Left ventricle myocardium superior (tissue), 1 donor: ENCODE data around the gene EMC10. TPM values are rescaled to one million over a fixed set of nuclear protein-coding genes. Genes with fewer than 3 reads are reported as not detected.

Experiments
- ATAC-seq: fragments of 200-7000 bp; cut with Tn5 transposase; one replicate; pipeline ENCODE4 v1.9.1; 2020; ENCODE audit warnings: mild to moderate bottlenecking, moderate library complexity
- DNase-seq: peaks from one replicate; pipeline ENCODE4 v3.0.0-alpha.2; 2020
- intact Hi-C: fragments of 100-400 bp; cut with micrococcal nuclease; formaldehyde crosslinking; loops from one replicate; pipeline ENCODE4 v1.11.0; 2022
- total RNA-seq: library from RNA; stranded (reverse); fragmentation: NEBNext Ultra II Directional; extraction: Animal tissue kit (Norgen Biotek cat#: 25700); gene quantifications from one replicate; pipeline ENCODE4 v1.2.1, GENCODE V29; 2021
- donor health status: DM: no; HTN: yes; CAD: no; lungs with severe emphysema.

Gene EMC10
- total RNA-seq, 1 donor from 2014 or later = 79.5 TPM

DNA sequence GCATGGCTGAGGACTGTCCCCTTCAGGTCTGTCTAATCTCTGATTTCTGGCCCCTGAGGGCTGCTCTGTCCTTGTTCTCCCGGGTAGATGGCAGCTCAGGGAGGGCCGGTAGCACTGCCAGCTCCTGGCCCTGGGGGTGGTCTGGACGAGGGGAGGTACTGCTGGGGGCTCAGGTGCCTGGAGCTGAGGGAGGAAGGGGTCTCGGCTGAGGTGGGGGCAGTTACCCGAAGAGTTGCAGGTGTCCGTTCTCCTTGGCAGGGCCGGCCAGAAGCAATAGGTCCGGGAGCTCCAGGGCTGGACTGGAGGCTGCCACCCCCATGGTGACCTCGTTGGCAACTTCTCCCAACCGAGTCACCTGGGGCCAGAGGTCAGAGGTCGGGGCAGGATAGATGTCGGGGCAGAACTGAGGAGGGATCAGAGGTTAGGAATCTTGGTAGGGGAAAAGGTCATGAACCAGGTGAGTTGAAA lies 1.2 kb upstream of the EMC10 start:
- intact Hi-C loops = no loop called here
- no peak for DNase-seq
- ATAC-seq = no peak

GRCh38 chr19:50475736-50476223 lies 527 bp upstream of the EMC10 start:
- intact Hi-C loops = no loop called here
- DNase-seq (no peak), ATAC-seq (no peak)

- DNase-seq = no peak
- intact Hi-C loops = no loop called here
- no peak for ATAC-seq
Observed at GRCh38 chr19:50476907-50477238, 566 bp downstream of the EMC10 start.

DNA sequence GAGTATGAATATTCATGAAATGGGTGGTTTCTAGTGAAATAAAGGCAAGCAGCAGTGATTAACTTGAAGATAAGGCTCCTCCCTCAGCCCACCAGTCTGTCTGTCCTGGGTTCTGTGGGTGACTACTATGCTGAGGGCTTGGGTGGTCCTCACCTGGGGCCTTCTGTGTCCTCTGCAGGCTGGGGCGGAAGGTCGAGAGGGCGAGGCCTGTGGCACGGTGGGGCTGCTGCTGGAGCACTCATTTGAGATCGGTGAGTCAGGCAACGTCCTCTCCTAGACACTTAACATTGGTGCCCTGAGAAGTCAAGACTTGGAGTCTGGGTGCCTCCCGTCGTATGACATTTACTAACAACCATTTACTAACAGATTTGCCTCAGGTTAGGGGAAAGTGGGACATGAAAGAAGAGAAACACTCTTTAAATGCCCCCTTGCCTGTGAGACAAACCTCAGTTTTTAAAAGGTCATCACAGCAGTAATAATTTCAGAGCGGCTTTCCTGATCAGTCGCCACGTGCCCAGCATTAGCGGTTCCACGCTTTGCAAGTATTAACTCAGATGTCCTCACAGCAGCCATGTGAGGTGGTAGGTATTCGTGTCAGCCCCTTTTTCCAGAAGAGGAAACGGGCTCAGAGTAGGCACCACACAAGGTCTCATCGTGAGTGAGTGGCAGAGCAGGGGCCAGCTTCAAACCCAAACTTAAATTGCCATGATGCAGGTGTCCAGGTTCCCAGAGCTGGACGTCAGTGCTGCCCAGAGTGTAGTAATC lies 1.6 kb downstream of the EMC10 start:
- ATAC-seq = no peak
- intact Hi-C loops = no loop called here
- DNase-seq = no peak

- DNase-seq = no peak
- intact Hi-C loops = no loop called here
- ATAC-seq = no peak
Observed at GRCh38 chr19:50478901-50479715, 2.8 kb downstream of the EMC10 start.

GRCh38 chr19:50479761-50480251 lies 3.5 kb downstream of the EMC10 start:
- intact Hi-C loops = no loop called here
- DNase-seq = peak; percentile 20
- no peak for ATAC-seq

DNA sequence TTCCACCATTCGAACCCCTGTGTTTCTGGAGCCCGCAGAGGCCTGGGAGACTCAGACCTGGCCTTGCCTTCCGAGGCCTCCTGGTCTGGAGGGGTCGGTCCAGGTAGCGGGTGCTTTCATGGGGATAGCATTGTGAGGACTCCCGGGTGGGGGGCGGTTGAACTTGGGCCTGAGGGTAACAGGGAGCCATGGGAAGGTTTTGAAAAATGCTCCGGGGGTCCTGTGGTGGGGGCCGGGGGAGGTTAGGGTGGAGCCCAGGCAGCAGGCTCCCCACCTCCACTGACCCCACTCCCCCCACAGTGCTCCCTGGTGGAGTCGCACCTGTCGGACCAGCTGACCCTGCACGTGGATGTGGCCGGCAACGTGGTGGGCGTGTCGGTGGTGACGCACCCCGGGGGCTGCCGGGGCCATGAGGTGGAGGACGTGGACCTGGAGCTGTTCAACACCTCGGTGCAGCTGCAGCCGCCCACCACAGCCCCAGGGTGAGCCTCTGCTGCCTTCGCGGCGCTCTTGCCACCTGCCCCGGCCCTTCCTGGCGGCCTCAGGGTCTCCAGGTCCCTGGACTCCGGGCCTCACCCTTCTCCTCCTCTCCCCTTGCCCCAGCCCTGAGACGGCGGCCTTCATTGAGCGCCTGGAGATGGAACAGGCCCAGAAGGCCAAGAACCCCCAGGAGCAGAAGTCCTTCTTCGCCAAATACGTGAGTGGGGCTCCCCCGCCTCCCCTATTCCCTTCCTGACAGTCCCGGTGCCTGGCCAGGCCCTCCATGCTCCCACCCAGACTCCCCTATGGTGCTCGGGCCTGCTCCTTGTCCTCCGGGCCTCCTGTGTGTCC lies 4.2 kb downstream of the EMC10 start:
- DNase-seq = peak; percentile 21
- ATAC-seq = no peak
- intact Hi-C loops = no loop called here

DNA sequence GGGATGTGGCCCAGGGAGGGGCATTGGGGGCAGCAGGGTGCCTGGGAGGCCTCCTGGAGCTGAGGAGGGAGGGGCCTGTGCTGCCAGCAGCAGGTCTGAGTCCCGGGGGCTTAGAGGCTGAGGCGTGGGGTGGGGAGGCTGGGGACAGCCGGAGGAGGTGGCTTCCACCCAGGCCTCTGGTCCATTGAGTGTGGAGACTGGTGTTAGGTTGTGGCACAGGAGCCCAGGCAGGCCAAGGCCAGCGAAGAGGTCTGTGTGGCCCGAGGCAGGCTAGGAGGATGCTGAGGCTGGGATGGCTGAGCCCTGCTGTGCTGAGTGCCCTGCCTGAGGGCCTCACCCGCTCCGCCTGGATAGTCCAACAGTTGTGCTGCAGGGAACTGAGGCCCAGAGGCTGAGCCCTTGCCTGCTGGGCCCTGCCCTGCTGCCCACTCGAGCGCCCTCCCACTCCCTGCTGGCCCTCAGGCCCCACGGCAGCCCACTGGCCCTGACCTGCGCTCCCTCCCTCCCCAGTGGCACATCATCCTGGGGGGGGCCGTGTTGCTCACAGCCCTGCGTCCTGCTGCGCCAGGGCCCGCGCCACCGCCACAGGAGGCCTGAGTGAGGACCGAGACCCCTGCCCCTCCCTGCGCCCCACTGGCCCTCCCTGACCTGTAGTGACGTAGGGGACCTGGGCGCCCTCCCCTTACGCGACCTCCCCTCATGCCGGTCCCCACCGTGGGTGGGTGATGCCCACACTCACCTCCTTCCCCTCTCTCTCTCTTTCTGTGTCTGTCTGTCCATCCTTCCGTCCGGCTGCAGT lies 5.2 kb downstream of the EMC10 start:
- DNase-seq (peak; percentile 26), ATAC-seq (no peak)
- intact Hi-C loops = no loop called here

GRCh38 chr19:50482271-50482855 lies 6.1 kb downstream of the EMC10 start:
- peak; percentile 29 for DNase-seq
- intact Hi-C loops = no loop called here
- ATAC-seq = no peak

GRCh38 chr19:50482916-50483315 lies 6.6 kb downstream of the EMC10 start:
- DNase-seq (no peak), ATAC-seq (no peak)
- intact Hi-C loops = no loop called here

DNA sequence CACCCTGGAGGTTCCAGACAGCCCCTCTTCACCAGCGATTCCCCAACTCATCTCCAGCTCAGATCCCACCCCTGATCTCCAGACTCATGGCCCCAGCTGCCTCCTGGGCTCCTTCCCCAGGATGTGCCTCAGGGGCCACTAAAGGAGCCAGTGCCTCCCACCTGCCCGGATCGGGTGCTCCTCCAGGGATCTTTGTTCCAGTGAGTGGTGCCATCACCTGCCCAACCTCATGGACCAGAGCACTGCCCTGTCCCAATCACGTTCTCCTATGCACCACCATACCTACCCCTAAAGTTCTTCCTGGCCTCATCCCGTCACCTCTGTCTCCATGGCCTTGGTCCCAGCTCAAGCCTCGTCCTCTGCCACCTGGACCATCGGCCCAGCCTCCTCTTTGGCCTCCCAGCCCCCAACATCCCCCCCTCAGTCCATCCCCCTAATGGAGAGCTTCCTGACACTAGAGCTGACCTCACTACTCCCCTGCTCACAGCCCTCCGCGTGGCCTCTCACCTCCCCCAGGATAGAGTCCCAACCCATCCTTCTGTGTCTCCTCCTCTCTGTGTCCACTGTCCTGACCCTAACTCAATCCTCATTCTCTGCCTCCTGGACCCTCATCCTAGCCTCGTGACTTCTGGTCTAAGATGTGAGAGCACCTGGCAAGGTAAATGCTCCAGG lies 9.1 kb downstream of the EMC10 start:
- no peak for ATAC-seq
- no peak for DNase-seq
- intact Hi-C loops = no loop called here

- intact Hi-C loops = no loop called here
- DNase-seq = peak; percentile 47
- no peak for ATAC-seq
Observed at GRCh38 chr19:50486823-50487515, 10.7 kb downstream of the EMC10 start.

DNA sequence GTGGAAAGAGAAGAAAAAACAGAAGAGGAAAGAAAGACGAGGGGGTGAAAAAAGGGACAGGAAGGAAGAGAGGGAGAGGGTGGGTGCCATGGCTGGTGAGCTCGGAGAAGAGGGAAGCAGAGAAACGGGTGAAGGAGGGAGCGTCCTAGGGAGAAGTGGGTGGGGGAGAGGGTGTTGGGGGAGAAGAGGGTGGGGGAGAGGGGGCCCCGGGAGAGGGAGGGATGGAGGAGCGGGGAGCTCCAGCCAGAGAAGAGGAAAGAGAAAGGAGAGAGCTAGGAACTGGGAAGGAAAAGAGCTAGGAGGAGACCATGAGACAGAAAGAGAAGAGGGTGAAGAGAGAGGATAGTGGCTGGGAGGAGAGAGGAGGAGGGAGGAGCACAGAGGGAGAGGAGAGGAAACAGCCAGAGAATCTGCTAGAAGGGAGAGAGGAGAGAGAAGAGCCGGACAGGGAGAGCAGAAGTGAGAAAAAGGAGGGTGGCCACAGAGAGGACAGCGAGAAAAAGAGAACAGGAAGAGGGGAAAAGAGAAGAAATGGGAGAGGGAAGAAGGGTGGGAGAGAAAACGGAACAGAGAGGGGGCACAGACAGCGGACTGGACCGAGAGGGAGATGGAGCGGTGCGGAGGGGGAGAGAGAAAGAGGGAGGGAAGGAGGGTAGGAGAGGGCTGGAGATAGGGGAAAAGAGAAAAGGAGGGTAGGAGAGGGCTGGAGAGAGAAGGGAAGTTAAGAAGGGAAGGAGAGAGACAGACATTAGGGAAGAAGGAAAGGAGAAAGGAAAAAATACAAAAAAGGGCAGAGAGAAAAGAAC lies 12.3 kb downstream of the EMC10 start:
- ATAC-seq (peak; percentile 24), DNase-seq (no peak)
- intact Hi-C loops = no loop called here

GRCh38 chr19:50489461-50490011 lies 13.2 kb downstream of the EMC10 start:
- intact Hi-C loops = no loop called here
- ATAC-seq (no peak), DNase-seq (peak; percentile 22)

DNA sequence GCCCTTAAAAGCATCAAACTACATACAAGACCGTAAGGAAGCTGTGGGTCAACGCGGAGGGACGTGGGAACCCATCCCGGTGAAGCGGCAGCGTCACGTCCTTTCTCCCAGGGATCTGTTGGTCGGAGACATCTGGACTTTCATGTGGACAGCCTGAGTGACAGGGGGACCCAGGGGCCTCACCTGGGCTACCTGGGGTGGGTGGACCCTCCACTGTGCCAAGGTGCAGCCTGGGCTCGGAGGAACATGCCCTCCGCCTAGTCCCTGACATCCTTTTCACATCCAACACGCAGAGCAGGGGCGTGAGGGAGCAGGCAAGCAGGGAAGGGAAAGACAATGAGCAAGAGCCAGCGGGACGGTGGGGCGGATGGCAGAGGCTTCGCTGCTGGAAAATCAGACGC lies 14.1 kb downstream of the EMC10 start:
- DNase-seq = peak; percentile 21
- intact Hi-C loops = no loop called here
- ATAC-seq = no peak

GRCh38 chr19:50490991-50491472 lies 14.7 kb downstream of the EMC10 start:
- DNase-seq = peak; percentile 23
- no peak for ATAC-seq
- intact Hi-C loops = no loop called here
